Ovary (tissue), 9 donors: ENCODE results near the gene TDP1. TPM values are rescaled to one million over a fixed set of nuclear protein-coding genes. Genes with fewer than 3 reads are reported as not detected.

Experiments used
- DNase-seq, 5 donors: peaks; one replicate each; pipeline ENCODE4 v3.0.0-alpha.2; 2019 to 2020
- H3K27ac ChIP-seq, 2 donors: fragments of 200-600 bp; one replicate each; pipeline versions ENCODE4 v1.5.1 to v1.8.0; 2019 to 2022
- H3K27me3 ChIP-seq: fragments of 200-600 bp; one replicate; pipeline ENCODE4 v1.8.0; 2022
- H3K36me3 ChIP-seq: fragments of 200-600 bp; sonication (generic); one replicate; pipeline ENCODE4 v1.5.1; 2019
- H3K4me1 ChIP-seq: one replicate; pipeline ENCODE4 v1.8.1; 2013; ENCODE audit warnings: mild to moderate bottlenecking, moderate library complexity; ENCODE audit not compliant: insufficient read depth
- H3K4me3 ChIP-seq: fragments of 200-600 bp; sonication (generic); one replicate; pipeline ENCODE4 v1.5.1; 2017
- H3K9me3 ChIP-seq, 2 donors: fragments of 200-600 bp in 1 of 2; sonication (generic) in 1 of 2; one replicate each; pipeline versions ENCODE4 v1.5.1 to v1.8.1; 2013 to 2019; ENCODE audit warnings: mild to moderate bottlenecking in 1 of 2, moderate library complexity in 1 of 2
- CTCF ChIP-seq, 3 donors: fragments of 450-650 bp in 2 of 3; fragments of 200-600 bp in 1 of 3; IDR thresholded peaks; one replicate each; pipeline versions ENCODE4 v1.5.1 to v1.8.0; 2016 to 2022; ENCODE audit warnings: antibody characterized with exemption in 3 of 3, mild to moderate bottlenecking in 1 of 3
- EP300 ChIP-seq: sonication (generic); formaldehyde crosslinking; IDR thresholded peaks from one replicate; pipeline ENCODE4 v1.6.1; 2017; ENCODE audit warnings: antibody characterized with exemption
- POLR2A ChIP-seq: fragments of 450-650 bp; IDR thresholded peaks from one replicate; pipeline ENCODE4 v1.6.1; 2017; ENCODE audit warnings: antibody characterized with exemption, mild to moderate bottlenecking, moderate library complexity
- WGBS, 3 donors: extraction: QIAGEN DNeasy Blood & Tissue Kit in 1 of 3; methylation state at CpG; one replicate each; pipeline versions ENCODE4 v1.1.5 to v1.1.7; 2013 to 2017; 5-methylcytosine and 5-hydroxymethylcytosine counted together
- intact Hi-C, 4 donors: fragments of 100-400 bp; cut with DNase I; formaldehyde crosslinking; loops; one replicate each; pipeline versions ENCODE4 v1.11.0 to v1.15.1; 2022 to 2023
- polyA plus RNA-seq, 2 donors: library from polyadenylated mRNA; stranded (reverse); fragments of 200-250 nt in 1 of 2; fragments of 350-450 nt in 1 of 2; fragmentation: Illumina TruSeq in 1 of 2; extraction: RNeasy Lipid Tissue Mini Kit (QIAGEN cat#74804) in 1 of 2; gene quantifications; one replicate each; pipeline ENCODE4 v1.2.3, GENCODE V29; 2013 to 2014
- total RNA-seq, 7 donors: library from RNA; depleted of rRNA in 2 of 7; stranded (reverse); fragments of >200 nt in 2 of 7; fragmentation: NEBNext Ultra II Directional in 3 of 7; extraction: Animal tissue kit (Norgen Biotek cat#: 25700) in 3 of 7; gene quantifications; one replicate each; pipeline versions ENCODE4 v1.1.0 to v1.2.4, GENCODE V29; 2016 to 2023
- donor health status: DM: no; HTN: no; CAD: no; lungs with moderate emphysema.
- donor health status: DM: no; HTN: no; CAD: no.
- donor health status: Bipolar disorder and iron deficiency.
- donor health status: DM: yes; HTN: yes; CAD: no.
- donor health status: DM: no; HTN: no; CAD: no.
- donor health status: DM: yes; HTN: yes; CAD: no.

TDP1 gene
- total and polyA plus RNA-seq, 9 donors: 5.4 to 14.5 (median 9.9) TPM

- Histone ChIP-seq H3K4me1 (no peaks in the 10 kb centered on the region), H3K4me3 (no peak overlapping the region), H3K27ac (no peak overlapping the region), H3K36me3 (no peaks in the 10 kb centered on the region), H3K27me3 (no peaks in the 10 kb centered on the region), H3K9me3 (no peaks in the 10 kb centered on the region)
- intact Hi-C loops: no loop called here
- 83 to 92% (median 86%) methylated on average over 3 of the region's 3 CpGs for WGBS, 3 donors
- DNase-seq: no peak
- TF ChIP-seq EP300 (no peak), POLR2A (no peak), CTCF (IDR thresholded peaks at IDR 0.05) (no peak)
These were observed 34.4 kb upstream of the TDP1 start for GRCh38 chr14:89921346-89921745.

GRCh38 chr14:89922031-89922907 lies 33.5 kb upstream of the TDP1 start:
- intact Hi-C loops: no loop called here

GRCh38 chr14:89924268-89924667 lies 31.5 kb upstream of the TDP1 start:
- no peak for DNase-seq
- intact Hi-C loops: no loop called here
- WGBS, 3 donors: 80 to 88% (median 84%) methylated on average over 4 of the region's 4 CpGs
- Histone ChIP-seq H3K36me3 (no peaks in the 10 kb centered on the region), H3K27ac (no peak overlapping the region), H3K4me1 (no peaks in the 10 kb centered on the region), H3K27me3 (no peaks in the 10 kb centered on the region), H3K4me3 (no peak overlapping the region), H3K9me3 (no peaks in the 10 kb centered on the region)
- no peak for TF ChIP-seq POLR2A
- no peak for TF ChIP-seq EP300
- no peak for TF ChIP-seq CTCF (IDR thresholded peaks at IDR 0.05)

More at GRCh38 chr14:89922031-89922907, 33.5 kb upstream of the TDP1 start:
- no peaks in the 10 kb centered on the region for H3K9me3 ChIP-seq
- no peak for TF ChIP-seq EP300
- TF ChIP-seq POLR2A: no peak
- no peak for TF ChIP-seq CTCF (IDR thresholded peaks at IDR 0.05)
- H3K4me3 ChIP-seq: no peak overlapping the region
- WGBS, 3 donors: 91 to 94% (median 93%) methylated on average over 6 of the region's 6 CpGs
- H3K36me3 ChIP-seq: no peaks in the 10 kb centered on the region
- H3K27ac ChIP-seq: no peak overlapping the region
- H3K4me1 ChIP-seq: no peaks in the 10 kb centered on the region
- no peak for DNase-seq
- H3K27me3 ChIP-seq: no peaks in the 10 kb centered on the region

GRCh38 chr14:89926694-89927093 lies 29.0 kb upstream of the TDP1 start:
- no peak overlapping the region for H3K27ac ChIP-seq
- H3K4me1 ChIP-seq: no peaks in the 10 kb centered on the region
- 8 to 16% (median 9%) methylated on average over 1 of the region's 1 CpG for WGBS, 3 donors
- H3K9me3 ChIP-seq: no peaks in the 10 kb centered on the region
- no peak for DNase-seq
- H3K4me3 ChIP-seq: no peak overlapping the region
- TF ChIP-seq EP300 (no peak), CTCF (IDR thresholded peaks at IDR 0.05) (no peak), POLR2A (no peak)
- no peaks in the 10 kb centered on the region for H3K36me3 ChIP-seq
- intact Hi-C loops: no loop called here
- H3K27me3 ChIP-seq: no peaks in the 10 kb centered on the region
